ENCODE data around the gene ARG2.

DNA sequence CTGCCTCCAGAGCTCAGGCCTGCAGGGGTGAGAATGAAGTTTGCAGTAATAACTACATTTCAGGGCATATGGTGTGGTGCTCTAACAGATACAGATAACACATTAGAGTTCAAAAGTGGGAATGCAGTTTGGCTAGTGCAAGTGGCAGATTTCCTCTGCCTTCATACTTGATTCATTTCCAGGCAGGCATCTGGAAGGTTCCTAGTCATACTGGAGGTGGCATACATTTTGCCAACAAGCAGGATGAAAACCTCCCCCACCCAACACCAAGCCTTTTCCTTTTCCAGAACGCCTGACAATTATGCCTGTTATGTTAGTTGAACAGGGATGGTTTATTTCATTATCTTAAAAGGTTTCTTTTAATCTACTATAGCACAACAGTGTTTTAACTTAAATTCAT, 30.4 kb downstream of the ARG2 start:
- TF ChIP-seq, protein P1, sequence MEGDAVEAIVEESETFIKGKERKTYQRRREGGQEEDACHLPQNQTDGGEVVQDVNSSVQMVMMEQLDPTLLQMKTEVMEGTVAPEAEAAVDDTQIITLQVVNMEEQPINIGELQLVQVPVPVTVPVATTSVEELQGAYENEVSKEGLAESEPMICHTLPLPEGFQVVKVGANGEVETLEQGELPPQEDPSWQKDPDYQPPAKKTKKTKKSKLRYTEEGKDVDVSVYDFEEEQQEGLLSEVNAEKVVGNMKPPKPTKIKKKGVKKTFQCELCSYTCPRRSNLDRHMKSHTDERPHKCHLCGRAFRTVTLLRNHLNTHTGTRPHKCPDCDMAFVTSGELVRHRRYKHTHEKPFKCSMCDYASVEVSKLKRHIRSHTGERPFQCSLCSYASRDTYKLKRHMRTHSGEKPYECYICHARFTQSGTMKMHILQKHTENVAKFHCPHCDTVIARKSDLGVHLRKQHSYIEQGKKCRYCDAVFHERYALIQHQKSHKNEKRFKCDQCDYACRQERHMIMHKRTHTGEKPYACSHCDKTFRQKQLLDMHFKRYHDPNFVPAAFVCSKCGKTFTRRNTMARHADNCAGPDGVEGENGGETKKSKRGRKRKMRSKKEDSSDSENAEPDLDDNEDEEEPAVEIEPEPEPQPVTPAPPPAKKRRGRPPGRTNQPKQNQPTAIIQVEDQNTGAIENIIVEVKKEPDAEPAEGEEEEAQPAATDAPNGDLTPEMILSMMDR (IDR thresholded peaks at IDR 0.05; ENCODE audit: low read depth, low read length): no peak
- TF ChIP-seq POLR2A (IDR thresholded peaks at IDR 0.05; ENCODE audit: extremely low read depth, insufficient read length): no peak
- TF ChIP-seq MYC (IDR thresholded peaks at IDR 0.05; ENCODE audit: low read depth, low read length): no peak
- TF ChIP-seq, protein P2, sequence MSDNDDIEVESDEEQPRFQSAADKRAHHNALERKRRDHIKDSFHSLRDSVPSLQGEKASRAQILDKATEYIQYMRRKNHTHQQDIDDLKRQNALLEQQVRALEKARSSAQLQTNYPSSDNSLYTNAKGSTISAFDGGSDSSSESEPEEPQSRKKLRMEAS (IDR thresholded peaks at IDR 0.05; ENCODE audit: low read depth, low read length): no peak
